CMK (cell line): ENCODE data around the gene TMEM63C.
"Not testable (repeated sequence)": the region's sequence is repeated elsewhere in the genome, so short reads cannot be mapped to it uniquely, and the experiment has no call there.

Source experiments
- DNase-seq: peaks from one replicate; pipeline ENCODE4 v3.0.0-alpha.2; 2010; ENCODE audit warnings: low read depth

The TMEM63C gene

DNA sequence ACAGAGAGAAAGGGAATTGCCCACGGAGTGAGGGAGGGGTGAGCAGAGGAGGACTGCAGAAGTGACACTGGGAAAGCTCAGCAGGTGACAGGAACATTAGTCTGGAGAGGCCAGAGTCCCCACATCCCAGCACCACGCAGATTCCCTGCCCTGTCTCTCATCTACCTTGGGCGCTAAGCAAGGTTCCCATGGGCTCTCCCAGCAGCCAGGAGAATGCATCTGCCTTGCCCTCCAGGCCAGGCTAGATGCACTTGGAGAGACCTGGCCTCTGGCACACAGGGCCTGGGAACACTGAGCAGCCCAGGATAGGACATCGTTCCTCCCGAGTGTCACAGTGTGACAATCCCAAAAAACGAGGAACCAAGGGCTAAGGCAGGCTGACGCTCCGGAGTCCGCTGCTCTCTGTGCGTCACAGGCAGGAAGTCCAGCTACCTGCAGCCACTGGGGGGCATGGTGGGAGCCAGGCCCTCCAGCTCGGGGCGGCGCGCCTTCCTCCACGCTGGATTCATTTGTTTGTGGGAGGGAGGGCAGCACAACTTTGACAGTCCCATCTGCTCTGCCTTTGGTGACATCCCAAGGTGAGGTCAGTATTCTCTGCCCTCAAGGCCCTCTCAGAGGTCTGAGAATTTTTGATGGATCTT lies 94.8 kb downstream of the TMEM63C start:
- no peak for DNase-seq

- DNase-seq = no peak
Measured at GRCh38 chr14:77276959-77277358, 95.4 kb downstream of the TMEM63C start.

DNA sequence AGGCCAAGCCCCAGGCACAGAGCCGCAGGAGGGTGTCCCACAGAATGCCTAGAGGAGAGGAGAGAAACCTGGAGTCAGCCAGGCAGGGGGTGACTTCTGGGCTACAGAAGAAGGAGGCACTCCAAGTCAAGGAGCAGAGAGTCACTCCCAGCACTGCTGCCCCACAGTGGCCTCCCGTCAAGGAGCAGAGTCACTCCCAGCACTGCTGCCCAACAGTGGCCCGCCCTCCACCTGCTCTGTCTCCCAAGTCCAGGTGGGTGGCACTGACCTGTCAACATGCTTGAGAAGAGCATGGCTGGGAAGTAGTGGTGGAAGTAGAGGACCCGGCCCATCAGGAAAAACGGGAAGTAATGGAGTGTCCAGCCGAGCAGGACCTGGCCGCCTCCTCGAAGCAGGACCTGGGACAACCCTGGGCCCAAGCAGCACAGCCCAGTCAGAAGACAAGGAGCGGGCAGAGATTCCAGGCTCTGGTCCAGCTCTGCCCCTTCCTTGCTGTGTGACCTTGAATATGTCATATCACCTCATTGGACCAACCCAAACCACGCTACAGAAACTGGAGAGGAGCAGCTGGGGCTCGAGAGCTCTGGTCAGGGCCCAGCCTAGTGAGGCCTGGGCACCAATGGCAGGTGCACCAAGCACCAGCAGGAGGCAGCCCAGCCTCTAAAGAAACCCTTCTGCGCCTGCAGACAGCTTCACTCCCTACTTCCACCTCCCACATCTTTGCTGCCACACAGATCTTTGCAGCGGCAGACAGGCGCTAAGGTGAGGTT lies 97.0 kb downstream of the TMEM63C start:
- DNase-seq = no peak

- DNase-seq = no peak
Measured at GRCh38 chr14:77279719-77280118, 98.1 kb downstream of the TMEM63C start.

DNA sequence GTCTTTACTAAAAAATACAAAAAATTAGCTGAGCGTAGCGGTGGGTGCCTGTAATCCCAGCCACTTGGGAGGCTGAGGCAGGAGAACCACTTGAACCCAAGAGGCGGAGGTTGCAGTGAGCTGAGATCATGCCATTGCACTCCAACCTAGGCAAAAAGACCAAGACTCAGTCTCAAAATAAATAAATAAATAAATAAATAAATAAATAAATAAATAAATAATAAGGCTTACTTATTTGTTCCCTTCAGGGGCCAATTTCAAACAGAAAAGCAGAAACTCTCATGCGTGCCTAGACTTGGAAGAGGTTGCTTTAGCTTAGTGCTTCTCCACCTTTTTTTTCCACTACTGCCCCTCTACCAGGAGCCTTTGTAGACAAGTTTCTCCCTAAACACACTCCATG lies 99.3 kb downstream of the TMEM63C start:
- DNase-seq = not testable (repeated sequence)

GRCh38 chr14:77281852-77282410 lies 100.3 kb downstream of the TMEM63C start:
- DNase-seq = no peak

DNA sequence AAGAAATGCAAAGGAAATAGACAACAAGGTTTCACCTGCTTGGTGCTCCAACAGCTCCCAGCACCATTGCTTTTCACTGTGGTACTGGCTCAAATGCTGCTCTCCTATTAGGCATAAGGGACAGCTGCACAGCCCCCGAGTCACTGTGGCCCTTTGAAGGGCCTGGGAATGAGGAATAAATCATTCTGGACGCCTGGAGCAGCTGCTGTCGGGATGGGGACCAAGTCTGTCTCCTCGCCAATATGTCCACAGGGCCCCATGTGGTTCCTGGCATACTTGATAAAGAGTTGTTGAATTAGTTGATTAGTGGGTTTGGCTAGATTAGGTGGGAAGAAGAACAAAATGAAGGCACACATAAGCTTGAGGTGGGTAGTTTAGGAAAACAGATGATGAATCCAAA lies 102.5 kb downstream of the TMEM63C start:
- DNase-seq = no peak

DNA sequence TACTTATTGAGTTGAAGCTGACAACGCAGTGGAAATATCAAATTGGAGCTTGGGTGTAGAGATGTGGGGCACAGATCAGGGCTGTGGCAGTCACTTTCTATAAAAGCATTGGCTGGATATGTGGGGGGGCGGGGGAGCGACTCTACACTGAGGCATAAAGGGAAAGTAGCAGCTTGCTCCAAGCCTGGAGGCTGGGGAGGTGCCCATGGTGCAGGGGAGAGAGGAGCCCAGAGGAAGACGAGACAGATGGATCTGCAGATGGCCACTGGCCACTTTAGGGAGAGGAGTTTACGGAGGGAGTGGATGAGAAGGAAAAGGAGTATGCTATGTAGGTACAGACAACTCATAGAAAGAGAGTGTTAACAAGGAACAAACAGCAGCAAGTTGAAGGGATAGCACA lies 102.9 kb downstream of the TMEM63C start:
- no peak for DNase-seq

DNA sequence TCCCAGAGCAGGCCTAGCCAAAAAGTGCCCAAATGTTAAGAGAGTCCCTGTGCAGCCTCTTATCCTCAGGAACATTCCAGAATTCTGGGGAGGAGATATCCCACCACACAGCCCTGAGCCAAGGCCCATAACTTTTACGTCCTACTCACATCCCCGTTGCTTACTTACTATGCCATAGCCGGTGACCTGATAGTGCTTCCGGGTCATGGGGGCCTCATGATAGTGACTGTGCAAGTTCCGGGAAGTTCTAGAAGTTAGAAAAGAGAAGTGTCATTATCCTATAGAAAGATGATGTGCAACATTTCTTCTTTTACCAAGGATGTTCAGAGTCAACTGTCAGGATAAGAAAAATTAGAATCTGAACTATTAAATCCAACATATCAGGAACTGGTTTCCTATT lies 105.0 kb downstream of the TMEM63C start:
- DNase-seq = no peak

- no peak for DNase-seq
Measured at GRCh38 chr14:77290705-77291104, 109.1 kb downstream of the TMEM63C start.

DNA sequence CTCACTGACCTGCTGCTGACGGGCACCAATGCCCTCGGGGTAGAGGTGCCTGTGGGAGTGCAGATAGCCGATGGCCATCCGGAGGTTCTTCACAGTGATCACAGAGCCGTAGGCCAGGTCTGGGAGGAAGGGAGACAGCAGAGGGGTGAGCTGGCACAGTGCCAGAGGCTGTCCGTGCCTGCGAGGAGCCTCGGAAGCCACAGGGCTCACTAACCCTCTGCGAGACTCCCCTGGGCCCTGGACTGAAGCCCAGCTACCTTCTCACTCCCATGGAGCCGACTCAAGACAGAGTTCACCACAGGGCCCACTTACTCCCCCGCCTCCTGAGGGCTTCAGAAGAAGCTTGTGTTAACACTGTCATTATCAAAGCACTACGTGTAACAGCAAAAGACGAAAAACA lies 114.6 kb downstream of the TMEM63C start:
- no peak for DNase-seq

DNA sequence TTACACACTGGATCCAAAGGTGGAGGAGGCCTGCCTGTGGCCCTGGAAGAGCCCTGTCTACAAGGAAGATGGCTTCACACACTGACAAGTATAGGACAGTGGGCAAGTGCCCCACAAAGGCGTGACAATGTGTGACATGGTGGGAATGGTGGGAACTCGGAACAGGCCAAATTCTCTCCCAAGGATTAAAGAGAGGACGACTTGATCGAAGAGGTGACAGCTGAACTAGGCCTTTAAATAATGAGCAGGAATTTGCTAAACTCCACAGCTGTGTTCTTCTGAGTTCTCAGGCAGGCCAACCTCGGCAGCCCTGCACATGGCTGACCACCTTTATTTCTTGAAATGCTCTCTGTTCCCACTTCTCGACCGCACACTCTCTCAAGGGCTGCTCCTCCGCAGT lies 115.3 kb downstream of the TMEM63C start:
- DNase-seq = no peak

DNA sequence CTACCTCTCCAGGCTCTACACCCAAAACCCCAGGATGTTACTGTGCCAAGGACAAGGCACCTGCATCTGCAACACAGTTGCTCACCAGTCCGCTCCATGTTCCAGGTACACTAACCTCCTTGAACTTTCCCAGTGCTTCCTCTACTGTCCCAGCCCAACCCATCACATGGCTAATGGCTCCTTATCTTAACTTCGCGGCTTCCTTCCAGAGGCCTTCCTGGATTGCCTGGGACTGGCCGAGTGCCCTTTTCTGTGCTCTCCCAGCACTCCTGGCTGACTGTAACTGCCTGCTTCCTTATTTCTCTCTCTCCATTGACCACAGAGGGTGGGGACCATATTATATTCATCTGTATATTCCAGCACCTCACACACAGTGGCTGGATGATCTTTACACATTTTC lies 118.2 kb downstream of the TMEM63C start:
- no peak for DNase-seq

- DNase-seq = no peak
Measured at GRCh38 chr14:77301103-77301502, 119.5 kb downstream of the TMEM63C start.

DNA sequence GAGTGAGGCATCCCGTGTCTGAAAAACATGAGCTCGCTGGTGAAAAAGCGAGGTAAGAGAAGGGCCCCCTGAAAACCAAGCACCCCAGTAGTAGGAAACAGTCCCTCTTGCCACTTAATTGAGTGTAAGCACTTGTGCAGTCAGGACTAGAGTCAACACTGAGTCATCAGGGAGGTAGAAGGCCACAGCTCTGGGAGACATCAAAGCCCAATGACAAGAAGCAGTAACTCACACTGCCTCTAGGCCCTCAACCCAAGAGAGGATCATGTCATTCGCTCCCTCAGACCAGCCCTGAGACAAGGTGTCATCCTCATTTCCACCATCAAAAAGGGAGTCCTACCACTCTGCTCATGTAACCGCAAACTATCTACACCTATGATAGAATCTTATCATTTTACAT lies 121.3 kb downstream of the TMEM63C start:
- no peak for DNase-seq

- no peak for DNase-seq
Measured at GRCh38 chr14:77303417-77304156, 122.0 kb downstream of the TMEM63C start.

DNA sequence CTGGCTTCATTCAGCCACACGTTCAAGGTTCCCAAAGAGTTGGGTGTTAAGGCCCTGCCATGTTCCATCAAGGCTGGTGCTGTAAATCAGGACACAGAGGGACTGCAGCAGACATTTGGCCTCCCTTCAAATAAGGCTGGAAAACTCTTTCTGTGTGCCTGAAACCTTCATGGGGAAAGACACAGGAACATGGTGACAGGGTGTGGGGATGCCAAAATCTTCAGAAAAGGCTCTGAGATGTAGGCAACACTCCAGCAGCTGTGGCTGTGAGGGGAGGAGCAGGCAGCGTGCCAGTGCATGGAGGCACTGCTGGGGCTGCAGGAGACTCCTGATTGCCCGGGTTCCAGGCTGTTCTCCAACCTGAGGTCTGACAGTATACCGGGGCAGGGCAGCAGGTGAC lies 124.1 kb downstream of the TMEM63C start:
- no peak for DNase-seq

GRCh38 chr14:77306416-77306815 lies 124.8 kb downstream of the TMEM63C start:
- no peak for DNase-seq

DNA sequence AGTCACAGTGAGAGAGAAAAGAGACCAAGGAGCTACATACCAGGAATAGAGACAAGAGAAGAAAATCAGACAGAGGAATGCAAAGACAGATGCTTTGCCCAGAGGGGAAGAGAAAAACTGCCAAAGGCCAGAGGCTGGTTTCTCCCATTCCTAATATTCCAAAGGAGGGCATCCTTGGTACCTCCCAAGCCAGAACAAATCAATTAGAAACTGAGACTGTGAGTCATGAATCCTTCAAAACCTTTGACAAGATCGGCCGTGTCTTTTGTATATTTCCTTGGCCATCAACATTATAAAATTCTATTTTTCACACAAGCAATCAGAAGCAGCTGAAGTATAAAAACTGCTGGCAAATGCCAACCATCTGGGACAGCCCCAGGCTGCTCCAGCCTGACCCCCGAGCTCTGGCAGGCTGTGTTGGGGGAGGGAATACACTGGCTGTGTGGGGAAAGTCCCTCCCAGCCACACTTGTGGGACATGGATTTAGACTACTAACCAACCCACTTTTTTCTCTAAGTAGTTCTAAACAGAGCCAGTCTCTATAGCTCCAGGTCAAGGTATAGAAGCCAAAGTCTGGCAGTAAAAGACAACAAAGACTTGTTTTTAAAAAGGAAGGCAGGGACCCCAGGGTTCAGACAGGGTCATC lies 125.4 kb downstream of the TMEM63C start:
- DNase-seq = no peak
